Epidermal melanocyte (primary cell): ENCODE measurements around the gene PASK.
"Not testable (repeated sequence)": the region's sequence is repeated elsewhere in the genome, so short reads cannot be mapped to it uniquely, and the experiment has no call there.

Source experiments
- DNase-seq: peaks from one replicate; pipeline ENCODE4 v3.0.0; 2011; ENCODE audit warnings: low spot score; ENCODE audit not compliant: insufficient read length

PASK gene

DNA sequence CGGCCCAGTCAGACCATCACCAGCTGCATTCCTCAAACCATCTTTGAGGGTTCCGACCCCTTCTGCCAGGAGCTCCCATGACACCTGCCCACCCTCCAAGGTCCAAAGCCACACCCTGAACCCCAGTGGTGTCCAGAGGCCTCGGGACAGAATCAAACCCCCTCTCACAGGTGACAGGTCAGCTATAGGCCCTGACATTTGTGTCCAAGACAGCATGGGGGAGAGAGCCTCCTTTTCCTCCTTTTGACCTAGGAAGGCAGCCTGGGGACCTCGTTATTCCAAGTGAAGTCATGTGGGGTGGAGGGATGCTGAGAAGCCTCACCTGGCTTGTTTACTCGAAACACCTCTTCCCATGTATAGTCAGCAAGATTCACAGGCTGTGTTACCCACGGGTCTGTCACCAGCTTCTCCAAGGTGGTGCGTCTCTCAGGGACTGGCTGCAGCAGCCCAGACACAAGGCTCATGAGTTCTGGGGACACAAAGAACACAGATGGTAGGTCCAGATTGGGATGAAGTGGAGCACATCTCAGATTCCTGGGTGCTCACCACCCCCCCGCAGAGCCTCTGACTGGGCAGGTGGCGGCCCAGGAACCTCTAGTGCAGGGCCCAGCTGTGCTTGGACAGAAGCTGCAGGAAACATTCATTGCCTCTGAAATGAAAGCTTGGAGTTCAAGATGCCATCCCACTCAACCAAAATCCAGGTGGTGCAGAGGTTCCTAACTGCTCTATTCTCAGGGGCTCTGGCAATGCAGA, 42.1 kb downstream of the PASK start:
- no peak for DNase-seq

- DNase-seq = no peak
Observed at GRCh38 chr2:241105641-241106040, 43.6 kb downstream of the PASK start.

DNA sequence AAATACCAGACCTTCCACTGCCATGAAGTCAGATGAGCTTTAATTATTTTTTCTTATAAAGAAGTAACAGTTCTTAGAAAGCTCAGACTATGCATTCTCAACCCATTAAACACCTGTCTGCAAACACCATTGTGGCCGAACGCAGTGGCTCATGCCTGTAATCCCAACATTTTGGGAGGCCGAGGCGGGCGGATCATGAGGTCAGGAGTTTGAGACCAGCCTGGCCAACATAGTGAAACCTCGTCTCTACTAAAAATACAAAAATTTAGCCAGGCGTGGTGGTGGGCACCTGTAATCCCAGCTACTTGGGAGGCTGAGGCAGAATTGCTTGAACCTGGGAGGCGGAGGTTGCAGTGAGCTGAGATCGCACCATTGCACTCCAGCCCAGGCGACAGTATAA, 44.7 kb downstream of the PASK start:
- DNase-seq = not testable (repeated sequence)

- DNase-seq = no peak
Observed at GRCh38 chr2:241103176-241103595, 46.1 kb downstream of the PASK start.

GRCh38 chr2:241102239-241102803, 47.0 kb downstream of the PASK start, which contains the start of gene MTERF4:
Gene MTERF4, minus strand, starts transcription at chr2:241102287. Its CDS starts 14 bp downstream, at chr2:241102273.
- DNase-seq = peak; percentile 73

DNA sequence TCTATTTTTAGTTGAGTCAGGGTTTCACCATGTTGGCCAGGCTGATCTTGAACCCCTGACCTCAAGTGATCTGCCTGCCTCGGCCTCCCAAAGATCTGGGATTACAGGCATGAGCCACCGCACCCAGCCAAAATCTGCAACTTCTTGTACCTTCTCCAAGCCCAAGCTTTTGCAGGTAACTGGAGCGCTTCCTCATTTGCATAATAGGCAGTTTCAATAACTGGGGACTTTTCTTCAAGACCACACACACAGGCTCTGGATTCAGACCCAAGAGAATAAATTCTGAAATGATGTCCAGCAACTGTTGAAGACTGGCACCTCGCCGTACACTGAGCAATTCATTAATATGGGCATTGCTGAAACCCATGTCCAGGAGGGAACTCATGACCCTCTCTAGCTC, 50.0 kb downstream of the PASK start:
- DNase-seq = no peak

DNA sequence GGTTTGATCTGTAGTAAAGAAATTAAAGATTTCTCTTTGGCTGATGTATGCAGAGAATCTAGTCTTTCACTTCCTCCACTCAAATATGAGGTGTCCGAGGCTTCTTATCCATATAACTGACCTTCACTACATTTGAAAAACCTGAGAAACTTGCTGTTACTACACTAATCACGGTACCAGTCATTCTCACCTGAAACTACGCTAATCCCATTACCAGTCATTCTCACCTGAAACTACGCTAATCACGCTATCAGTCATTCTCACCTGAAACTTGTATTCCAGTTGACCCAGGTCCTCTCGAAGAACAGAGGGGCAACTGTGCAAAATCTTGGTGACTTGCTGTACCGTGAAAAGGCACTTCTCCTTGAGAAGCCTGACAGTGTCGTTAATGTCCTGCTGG, 52.3 kb downstream of the PASK start:
- no peak for DNase-seq

DNA sequence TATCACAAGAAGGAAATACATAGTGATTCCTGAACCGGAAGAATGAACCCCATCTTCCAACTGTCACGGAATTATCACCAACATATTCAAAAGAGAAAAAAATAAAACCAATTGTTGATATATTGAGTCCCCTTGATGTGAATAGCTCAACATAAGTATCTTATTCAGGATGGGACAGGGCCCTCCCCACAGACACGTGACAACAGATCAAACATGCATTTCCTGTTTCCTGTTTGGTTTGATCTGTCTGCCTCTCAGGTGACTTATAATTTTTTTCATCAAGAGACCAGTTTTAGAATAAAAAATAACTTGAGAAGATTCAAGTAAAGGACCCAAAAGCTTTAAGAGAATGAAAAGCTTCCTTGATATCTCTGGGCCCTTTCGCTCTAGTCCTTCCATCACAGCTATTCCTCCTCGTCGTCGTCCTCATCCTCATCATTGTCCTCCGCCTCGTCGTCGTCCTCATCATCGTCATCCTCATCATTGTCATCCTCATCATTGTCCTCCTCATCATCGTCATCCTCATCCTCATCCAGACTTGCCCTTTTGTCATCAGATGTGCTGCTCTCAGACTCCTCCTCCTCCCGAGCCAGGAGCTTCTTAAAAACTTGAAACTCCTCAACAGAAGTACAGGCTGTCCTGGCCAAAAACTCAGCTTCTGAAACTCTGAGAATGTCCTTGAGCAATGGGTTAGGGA, 53.5 kb downstream of the PASK start:
- no peak for DNase-seq

GRCh38 chr2:241094924-241095420, 54.3 kb downstream of the PASK start:
- DNase-seq = no peak

DNA sequence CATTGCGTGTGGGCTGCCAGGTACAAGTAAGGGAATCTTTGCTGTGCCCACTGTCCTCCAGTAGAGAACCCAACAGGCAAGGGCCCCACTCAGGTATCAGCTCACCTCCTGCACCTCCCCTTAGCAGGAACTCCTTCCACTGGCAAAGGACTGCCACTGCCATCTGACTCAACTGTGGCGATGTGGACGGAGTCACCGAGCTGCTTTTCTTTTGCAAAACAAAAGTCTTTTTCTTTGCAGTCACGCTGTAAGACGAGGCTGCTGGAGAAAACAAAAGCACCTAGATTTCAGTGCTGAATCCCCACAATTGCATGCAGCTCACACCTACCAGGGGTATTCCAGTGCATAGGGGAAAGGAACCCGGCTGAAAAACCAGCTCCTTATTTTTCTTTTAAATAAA, 55.1 kb downstream of the PASK start:
- no peak for DNase-seq

DNA sequence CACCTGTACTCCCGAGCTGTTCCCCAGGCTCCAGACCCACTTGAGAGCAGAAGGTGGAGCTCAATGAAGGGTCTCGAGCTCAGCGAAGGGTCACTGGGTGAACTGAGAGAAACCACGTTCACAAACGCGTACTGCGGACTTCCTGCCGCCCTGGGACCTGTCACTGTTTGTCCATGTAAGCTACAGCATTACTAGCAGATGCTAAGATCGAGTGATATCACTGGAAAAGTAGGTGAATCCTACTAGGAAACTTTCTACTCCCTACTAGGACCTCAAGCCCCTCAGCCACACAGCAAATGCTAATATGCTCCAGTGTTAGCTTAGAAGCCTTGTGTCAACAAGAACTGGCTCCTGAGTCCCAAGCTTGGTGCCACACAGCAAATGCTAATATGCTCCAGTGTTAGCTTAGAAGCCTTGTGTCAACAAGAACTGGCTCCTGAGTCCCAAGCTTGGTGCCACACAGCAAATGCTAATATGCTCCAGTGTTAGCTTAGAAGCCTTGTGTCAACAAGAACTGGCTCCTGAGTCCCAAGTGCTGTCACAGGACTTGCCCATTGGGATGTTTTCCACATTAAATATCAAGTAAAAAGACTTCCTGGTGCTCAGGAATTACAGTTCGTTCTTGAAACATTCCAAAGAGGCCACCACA, 56.0 kb downstream of the PASK start:
- DNase-seq = not testable (repeated sequence)

- DNase-seq = no peak
Observed at GRCh38 chr2:241092677-241093076, 56.6 kb downstream of the PASK start.

GRCh38 chr2:241091734-241092445, 57.4 kb downstream of the PASK start:
- DNase-seq = no peak

DNA sequence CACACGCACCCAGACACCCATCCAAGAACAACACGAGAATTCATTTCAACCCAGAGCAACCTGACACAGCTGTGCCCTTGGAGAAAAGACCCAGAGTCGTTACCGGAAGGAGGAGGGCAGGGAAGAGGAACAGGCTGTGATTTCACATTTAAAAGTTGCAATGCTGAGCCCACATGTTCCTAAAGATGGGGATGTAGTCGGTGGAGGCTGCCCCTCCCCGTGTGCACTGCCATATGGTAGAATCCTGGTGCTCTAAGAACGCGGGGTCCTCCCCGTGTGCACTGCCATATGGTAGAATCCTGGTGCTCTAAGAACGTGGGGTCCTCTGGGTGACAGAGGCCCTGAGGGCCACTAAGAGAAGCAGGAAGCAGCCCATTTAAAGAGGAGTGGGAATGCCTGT, 58.1 kb downstream of the PASK start:
- no peak for DNase-seq

DNA sequence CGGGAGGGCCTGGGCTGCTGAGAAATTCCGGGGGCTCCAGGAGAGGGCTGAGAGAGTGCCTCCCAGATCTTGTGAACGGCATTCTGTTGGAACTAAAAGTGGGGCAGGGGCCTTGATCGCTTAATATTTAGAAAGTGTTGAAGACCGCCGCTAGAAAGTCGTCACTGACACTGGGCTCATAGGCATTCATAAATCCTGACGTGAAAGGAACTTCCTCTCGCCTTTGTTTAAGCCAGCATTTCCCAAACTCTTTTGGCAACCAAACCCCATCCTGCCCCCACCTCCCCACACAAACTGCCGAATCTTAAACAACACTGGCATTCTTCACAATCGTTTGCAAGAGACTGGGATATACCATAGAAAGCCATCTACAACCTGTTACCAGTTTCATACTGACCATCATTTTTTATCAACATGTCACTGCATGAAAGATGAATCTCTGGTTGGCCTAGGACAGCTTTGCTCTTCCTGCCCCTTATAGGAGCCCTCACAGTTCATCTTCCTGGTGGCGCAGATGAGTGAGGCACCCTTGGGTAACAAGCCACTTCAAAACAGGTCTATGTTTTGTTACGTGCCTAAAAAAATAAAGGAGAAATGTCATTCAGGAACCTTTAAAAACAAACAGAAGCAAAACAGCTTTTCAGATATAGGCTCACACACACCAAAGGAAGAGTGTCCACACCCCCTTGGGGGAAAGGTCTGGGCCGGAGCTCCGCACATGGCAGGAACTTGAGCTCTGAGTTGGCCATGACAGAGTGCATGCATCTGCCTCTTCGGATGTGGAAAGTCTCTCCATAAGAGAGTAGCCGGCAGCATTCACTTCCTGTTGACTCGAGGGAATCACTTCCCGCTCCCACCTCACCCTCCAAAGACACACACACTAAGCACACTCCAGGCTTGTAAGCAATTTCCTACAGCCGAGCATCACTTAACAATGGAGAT, 60.2 kb downstream of the PASK start:
- DNase-seq = no peak

- DNase-seq = no peak
Observed at GRCh38 chr2:241088376-241088775, 60.9 kb downstream of the PASK start.

- DNase-seq = no peak
Observed at GRCh38 chr2:241087420-241088268, 61.6 kb downstream of the PASK start.

DNA sequence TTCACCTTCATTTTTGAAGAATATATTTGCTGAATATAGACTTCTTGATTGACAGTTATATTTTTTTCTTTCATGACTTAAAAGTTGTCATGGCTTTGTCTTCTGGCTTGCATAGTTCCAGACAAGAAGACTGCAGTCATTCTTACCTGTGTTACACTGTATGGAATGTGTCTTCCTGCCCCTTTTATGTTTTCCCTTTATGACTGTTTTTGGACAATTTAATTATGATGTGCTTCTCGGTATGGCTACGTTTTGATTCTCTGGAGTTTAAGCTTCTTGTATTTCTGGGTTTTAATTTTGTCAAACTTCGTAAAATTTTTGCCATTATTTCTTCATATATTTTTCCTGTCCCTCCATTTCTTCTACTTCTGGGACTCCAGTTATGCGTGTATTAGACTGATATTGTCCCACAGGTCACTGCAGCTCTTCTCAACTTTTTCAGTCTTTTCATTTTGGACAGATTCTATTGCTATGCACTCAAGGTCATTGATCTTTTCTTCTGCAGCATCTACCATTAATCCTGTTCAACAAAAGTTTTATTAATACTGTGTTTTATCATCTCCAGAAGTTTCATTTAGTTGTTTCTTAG, 64.3 kb downstream of the PASK start:
- no peak for DNase-seq

DNA sequence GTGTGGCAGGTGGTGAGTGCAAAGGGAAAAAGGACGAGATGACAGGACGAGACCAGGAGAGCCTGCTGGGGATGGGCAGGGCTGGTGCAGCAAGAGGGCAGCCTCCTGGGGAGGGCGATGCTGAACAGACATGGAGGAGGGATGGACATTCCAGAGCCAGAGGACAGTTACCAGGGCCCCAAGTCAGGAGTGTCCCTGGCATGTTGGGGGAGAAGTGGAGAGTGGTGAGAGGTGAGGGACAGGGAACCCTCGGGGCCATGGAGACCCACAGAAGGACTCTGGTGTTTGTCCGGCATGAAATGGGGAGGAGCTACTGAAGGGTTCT, 66.2 kb downstream of the PASK start:
- no peak for DNase-seq
